WTC11 (cell line): ENCODE measurements around the gene COL6A3. TPM values are rescaled to one million over a fixed set of nuclear protein-coding genes. Genes with fewer than 3 reads are reported as not detected.
A peak's percentile ranks its signal among the peaks of the same experiment; 100 is the strongest.

Experiments
- ATAC-seq: fragments of 200-7000 bp; cut with Tn5 transposase; 2 replicates; pipeline ENCODE4 v1.10.0; 2021; ENCODE audit warnings: mild to moderate bottlenecking, moderate library complexity
- CTCF ChIA-PET: fragments of 300-600 bp; sonication (Branson Sonifier 250); formaldehyde crosslinking; loops from one replicate; lab custom pipeline; 2021; ENCODE audit warnings: antibody characterized with exemption; lab: Charles Lee
- POLR2A ChIA-PET: fragments of 350-600 bp; sonication (Branson Sonifier 250); formaldehyde crosslinking; loops from one replicate; lab custom pipeline; 2021; ENCODE audit warnings: antibody characterized with exemption; lab: Charles Lee
- DNase-seq: peaks from one replicate; pipeline ENCODE4 v3.0.0; 2021; ENCODE audit warnings: low spot score
- H3K27ac Mint-ChIP-seq: 2 replicates; pipeline ENCODE4 v1.8.0; 2021; ENCODE audit warnings: mixed read lengths
- H3K27me3 Mint-ChIP-seq: 2 replicates; pipeline ENCODE4 v1.8.0; 2021; ENCODE audit warnings: low read depth, mild to moderate bottlenecking, moderate library complexity, mixed read lengths
- H3K36me3 Mint-ChIP-seq: 2 replicates; pipeline ENCODE4 v1.8.0; 2021; ENCODE audit warnings: mixed read lengths
- H3K4me1 Mint-ChIP-seq: 2 replicates; pipeline ENCODE4 v1.8.0; 2022; ENCODE audit warnings: mixed read lengths
- H3K4me3 Mint-ChIP-seq: 2 replicates; pipeline ENCODE4 v1.8.0; 2021; ENCODE audit warnings: mild to moderate bottlenecking, moderate library complexity, mixed read lengths
- H3K9me3 Mint-ChIP-seq: 2 replicates; pipeline ENCODE4 v1.8.0; 2021; ENCODE audit warnings: mixed read lengths
- ATF1 ChIP-seq: sonication (generic); formaldehyde crosslinking; IDR thresholded peaks from 2 replicates; pipeline ENCODE4 v1.8.1; 2023; ENCODE audit warnings: mild to moderate bottlenecking, moderate library complexity, missing genetic modification reagents
- ATF2 ChIP-seq: sonication (generic); formaldehyde crosslinking; IDR thresholded peaks from 2 replicates; pipeline ENCODE4 v1.8.1; 2022; ENCODE audit warnings: low read depth, missing genetic modification reagents, borderline replicate concordance
- GRHL2 ChIP-seq: fragments of 250-450 bp; sonication (Bioruptor Pico); IDR thresholded peaks from 2 replicates; pipeline ENCODE4 v1.8.0; 2022; ENCODE audit warnings: mild to moderate bottlenecking, moderate library complexity; ENCODE audit not compliant: insufficient replicate concordance, severe bottlenecking
- MAX ChIP-seq: sonication (generic); formaldehyde crosslinking; IDR thresholded peaks from 2 replicates; pipeline ENCODE4 v1.8.0; 2022; ENCODE audit warnings: mild to moderate bottlenecking, missing genetic modification reagents
- PRDM15 ChIP-seq: sonication (generic); formaldehyde crosslinking; IDR thresholded peaks from 2 replicates; pipeline ENCODE4 v1.8.0; 2022; ENCODE audit warnings: missing genetic modification reagents
- STAT6 ChIP-seq: sonication (generic); formaldehyde crosslinking; conservative IDR thresholded peaks from 2 replicates; pipeline ENCODE4 v1.8.1; 2023; ENCODE audit warnings: mild to moderate bottlenecking, low read depth, missing genetic modification reagents, moderate library complexity
- USF2 ChIP-seq: sonication (generic); formaldehyde crosslinking; IDR thresholded peaks from 2 replicates; pipeline ENCODE4 v1.8.1; 2023; ENCODE audit warnings: mild to moderate bottlenecking, missing genetic modification reagents, moderate library complexity
- ZNF317 ChIP-seq: sonication (generic); formaldehyde crosslinking; IDR thresholded peaks from 2 replicates; pipeline ENCODE4 v1.8.1; 2023; ENCODE audit warnings: low read depth, mild to moderate bottlenecking, moderate library complexity, missing genetic modification reagents, borderline replicate concordance
- ZNF423 ChIP-seq: fragments of 250-450 bp; sonication (Bioruptor Pico); IDR thresholded peaks from 2 replicates; pipeline ENCODE4 v2.1.2; 2022; ENCODE audit warnings: mild to moderate bottlenecking, moderate library complexity
- total RNA-seq: library from RNA; stranded (reverse); gene quantifications from 3 replicates; pipeline ENCODE4 v1.2.3, GENCODE V29; 2021

Gene COL6A3
- total RNA-seq, 1 experiment from 2014 or later, result 2.6 TPM

GRCh38 chr2:237316339-237316738 is 97.6 kb downstream of the COL6A3 start:
- no peaks in the 10 kb centered on the region for H3K36me3 Mint-ChIP-seq
- POLR2A ChIA-PET, result no interaction called here

DNA sequence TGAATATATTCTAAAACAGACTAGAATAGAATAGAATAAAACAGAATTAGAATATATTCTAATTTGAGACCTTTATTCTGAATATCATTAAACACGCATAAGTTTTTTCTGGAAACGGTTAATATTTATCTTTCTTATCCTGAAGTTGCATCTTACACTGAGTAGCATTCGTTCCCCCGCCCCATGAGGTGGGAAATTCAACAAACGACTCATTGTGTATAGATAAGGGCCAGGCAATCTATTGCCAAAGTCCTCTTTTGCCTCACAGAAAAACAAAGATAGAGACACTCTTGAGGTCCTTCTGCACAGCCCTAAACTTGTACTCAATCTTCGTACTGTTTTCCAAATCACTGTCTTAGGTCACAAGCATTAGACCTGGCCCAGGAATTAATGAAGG is 98.1 kb downstream of the COL6A3 start:
- no peak for DNase-seq
- H3K9me3 Mint-ChIP-seq, result no peaks in the 10 kb centered on the region
- H3K27me3 Mint-ChIP-seq, result no peaks in the 10 kb centered on the region
- ATAC-seq, result no peak
- peaks cover 3% of the 10 kb centered on the region; the same call in 1 of the 2 replicates for H3K4me1 Mint-ChIP-seq
- no peak overlapping the region for H3K4me3 Mint-ChIP-seq
- TF ChIP-seq MAX (CRISPR knock-in tag) (no peak), ATF2 (CRISPR knock-in tag) (no peak), ATF1 (no peak), STAT6 (CRISPR knock-in tag) (no peak)
- TF ChIP-seq, all 79 proteins: peak for 0
- ChIA-PET POLR2A (no interaction called here), CTCF (interaction anchor here (1.0 to 2.0 kb wide), 3 partner anchors 156 to 256 kb away, joined by 3 to 5 read pairs (median 3); no protein-coding TSS in a partner anchor)
- Mint-ChIP-seq H3K27ac (no peak overlapping the region), H3K36me3 (no peaks in the 10 kb centered on the region)

More at GRCh38 chr2:237316339-237316738, 97.6 kb downstream of the COL6A3 start:
- Mint-ChIP-seq H3K4me3 (no peak overlapping the region), H3K27ac (no peak overlapping the region), H3K27me3 (no peaks in the 10 kb centered on the region), H3K4me1 (peaks cover 3% of the 10 kb centered on the region; the same call in 1 of the 2 replicates), H3K9me3 (no peaks in the 10 kb centered on the region)
- TF ChIP-seq ZNF423, result no peak
- TF ChIP-seq MAX (CRISPR knock-in tag), result no peak
- TF ChIP-seq ZNF317 (CRISPR knock-in tag), result peak; percentile 62; the same call in 1 of the 2 replicates
- CTCF ChIA-PET, result interaction anchor here (2.0 kb wide), 1 partner anchor 255 kb away, joined by 5 read pairs; no protein-coding TSS in a partner anchor
- no peak for DNase-seq
- no peak for ATAC-seq

- ChIA-PET CTCF (interaction anchor here (1.0 to 2.0 kb wide), 3 partner anchors 156 to 256 kb away, joined by 3 to 5 read pairs (median 3); no protein-coding TSS in a partner anchor), POLR2A (interaction anchor here (0.8 kb wide), 1 partner anchor 19 kb away, joined by 3 read pairs; no protein-coding TSS in a partner anchor)
- Mint-ChIP-seq H3K27me3 (no peaks in the 10 kb centered on the region), H3K36me3 (no peaks in the 10 kb centered on the region), H3K4me3 (no peak overlapping the region), H3K4me1 (peaks cover 3% of the 10 kb centered on the region; the same call in 1 of the 2 replicates), H3K27ac (no peak overlapping the region), H3K9me3 (no peaks in the 10 kb centered on the region)
- TF ChIP-seq GRHL2 (no peak), USF2 (CRISPR knock-in tag) (peak; percentile 62), PRDM15 (CRISPR knock-in tag) (peak; percentile 46)
- peak; percentile 51 for ATAC-seq
- no peak for DNase-seq
Measured at GRCh38 chr2:237315170-237315828, 98.7 kb downstream of the COL6A3 start.
